Endothelial cell of umbilical vein (primary cell): Measurements from ENCODE around the gene RCAN3. TPM values are rescaled to one million over a fixed set of nuclear protein-coding genes. Genes with fewer than 3 reads are reported as not detected.

Source experiments
- BruUV-seq: library from RNA; stranded (reverse); fragments of 400-500 nt; replicated peaks from 2 replicates; lab custom pipeline; 2021; lab: Mats Ljungman, UMichigan
- CTCF ChIA-PET: fragments of 300-600, 350-600 bp; sonication (Branson Sonifier 250); formaldehyde crosslinking; loops from one replicate; lab custom pipeline; 2021; ENCODE audit warnings: antibody characterized with exemption, inconsistent platforms; lab: Charles Lee
- POLR2A ChIA-PET: fragments of 300-600, 350-600 bp; sonication (Branson Sonifier 250); formaldehyde crosslinking; loops from one replicate; lab custom pipeline; 2021; ENCODE audit warnings: antibody characterized with exemption, inconsistent platforms; lab: Charles Lee
- DNase-seq: peaks from one replicate; pipeline ENCODE4 v3.0.0-alpha.2; 2011; ENCODE audit warnings: low read depth, low spot score
- FAIRE-seq: peaks from 2 replicates; lab custom pipeline; 2011; peaks lifted over from hg19 to GRCh38; lab: Jason Lieb, UNC
- H2AFZ ChIP-seq: 2 replicates; pipeline ENCODE4 v1.6.0; 2012; ENCODE audit warnings: low read depth, low read length, control low read depth, inconsistent platforms
- H3K27ac ChIP-seq: 2 replicates; pipeline ENCODE4 v1.5.1; 2011; ENCODE audit warnings: low read depth, mild to moderate bottlenecking, control low read depth, low read length, moderate library complexity; ENCODE audit not compliant: insufficient read depth
- H3K27me3 ChIP-seq, 2 experiments: 2 replicates each; pipeline versions ENCODE4 v1.6.0 to v1.6.1; 2011; ENCODE audit warnings: low read length in 2 of 2, mixed read lengths in 1 of 2; ENCODE audit not compliant: control insufficient read depth in 2 of 2, insufficient read depth in 2 of 2
- H3K36me3 ChIP-seq, 2 experiments: 2 replicates in 1 of 2; 3 replicates in 1 of 2; pipeline ENCODE4 v1.5.1; 2011; ENCODE audit warnings: low read length in 2 of 2, mild to moderate bottlenecking in 1 of 2, moderate library complexity in 1 of 2; ENCODE audit not compliant: control insufficient read depth in 2 of 2, insufficient read depth in 2 of 2; ENCODE audit errors: extremely low read depth in 1 of 2
- H3K4me1 ChIP-seq: 3 replicates; pipeline ENCODE4 v1.5.1; 2011; ENCODE audit warnings: mild to moderate bottlenecking, low read length; ENCODE audit not compliant: control insufficient read depth, insufficient read depth; ENCODE audit errors: extremely low read depth
- H3K4me2 ChIP-seq: 2 replicates; pipeline ENCODE4 v1.6.1; 2011; ENCODE audit warnings: low read length, control low read depth, mixed read lengths; ENCODE audit not compliant: insufficient read depth
- H3K4me3 ChIP-seq, 3 experiments: fragments of 200-600 bp in 1 of 3; sonication (generic), shearing (Covaris generic) in 1 of 3; replicated peaks in 1 of 3; 2 replicates each; pipeline ENCODE4 v1.5.1; 2011 to 2016; ENCODE audit warnings: control low read depth in 3 of 3, low read length in 3 of 3, mild to moderate bottlenecking in 2 of 3, inconsistent platforms in 1 of 3, low read depth in 1 of 3, moderate library complexity in 1 of 3; ENCODE audit not compliant: insufficient read depth in 1 of 3
- H3K79me2 ChIP-seq: 2 replicates; pipeline ENCODE4 v1.6.0; 2012; ENCODE audit warnings: low read length, inconsistent platforms; ENCODE audit not compliant: control insufficient read depth, insufficient read depth
- H3K9ac ChIP-seq: replicated peaks from 2 replicates; pipeline ENCODE3; 2011; ENCODE audit warnings: low read length, control low read depth; ENCODE audit not compliant: insufficient read depth; ENCODE audit errors: extremely low read depth
- H3K9me1 ChIP-seq: replicated peaks from 3 replicates; pipeline ENCODE4 v1.6.0; 2011; ENCODE audit warnings: mild to moderate bottlenecking, low read length; ENCODE audit not compliant: control insufficient read depth, insufficient read depth; ENCODE audit errors: extremely low read depth
- H3K9me3 ChIP-seq: replicated peaks from 2 replicates; pipeline ENCODE4 v1.5.1; 2012; ENCODE audit warnings: low read length, inconsistent platforms; ENCODE audit not compliant: control insufficient read depth, insufficient read depth
- H4K20me1 ChIP-seq: replicated peaks from 2 replicates; pipeline ENCODE3; 2011; ENCODE audit warnings: mild to moderate bottlenecking, low read length; ENCODE audit not compliant: control insufficient read depth, insufficient read depth; ENCODE audit errors: extremely low read depth
- CTCF ChIP-seq, 2 donors: IDR thresholded peaks; 1 replicate in 1 of 2; 2 replicates in 1 of 2; pipeline ENCODE4 v1.5.1; 2011; ENCODE audit warnings: low read length in 2 of 2, mild to moderate bottlenecking in 2 of 2, moderate library complexity in 2 of 2, control low read depth in 1 of 2, inconsistent platforms in 1 of 2, low read depth in 1 of 2; ENCODE audit not compliant: insufficient read depth in 1 of 2; ENCODE audit errors: extremely low read depth in 1 of 2
- EZH2 ChIP-seq: IDR thresholded peaks from 2 replicates; pipeline ENCODE4 v1.6.1; 2012; ENCODE audit warnings: borderline replicate concordance, low read depth, mild to moderate bottlenecking, moderate library complexity, low read length, inconsistent platforms; ENCODE audit not compliant: severe bottlenecking
- FOS ChIP-seq: IDR thresholded peaks from 2 replicates; pipeline ENCODE4 v1.6.1; 2011; ENCODE audit warnings: mild to moderate bottlenecking, low read length, moderate library complexity, borderline replicate concordance; ENCODE audit not compliant: insufficient read depth
- GATA2 ChIP-seq: IDR thresholded peaks from 2 replicates; pipeline ENCODE4 v1.7.0; 2011; ENCODE audit warnings: low read depth, mild to moderate bottlenecking, moderate library complexity, mixed read lengths, low read length; ENCODE audit not compliant: insufficient read length, insufficient read depth
- JUN ChIP-seq: IDR thresholded peaks from 2 replicates; pipeline ENCODE4 v1.6.1; 2011; ENCODE audit warnings: borderline replicate concordance, low read depth; ENCODE audit not compliant: insufficient read length, insufficient read depth
- MAX ChIP-seq: IDR thresholded peaks from 2 replicates; pipeline ENCODE4 v1.6.1; 2011; ENCODE audit not compliant: insufficient read depth, insufficient read length
- MYC ChIP-seq: IDR thresholded peaks from one replicate; pipeline ENCODE4 v1.6.1; 2011; ENCODE audit warnings: mild to moderate bottlenecking, low read depth, low read length
- POLR2A ChIP-seq: IDR thresholded peaks from 2 replicates; pipeline ENCODE4 v1.6.1; 2012; ENCODE audit warnings: low read depth, mild to moderate bottlenecking, control low read depth, low read length
- POLR2AphosphoS5 ChIP-seq: IDR thresholded peaks from 2 replicates; pipeline ENCODE4 v1.6.1; 2012; ENCODE audit warnings: low read depth, mild to moderate bottlenecking, control low read depth, low read length, moderate library complexity; ENCODE audit not compliant: insufficient read depth
- dilution Hi-C: fragments of 300-500 bp; cut with MboI; formaldehyde crosslinking; loops from one replicate; pipeline ENCODE4 v1.15.0; 2019; ENCODE audit warnings: low sequenced_read_pairs; ENCODE audit not compliant: extremely low pct_ligation_motif_present
- intact Hi-C: fragments of 100-400 bp; cut with micrococcal nuclease; formaldehyde crosslinking; loops from one replicate; pipeline ENCODE4 v1.10.0; 2022
- polyA plus RNA-seq, 4 experiments: library from polyadenylated mRNA; depleted of rRNA in 3 of 4; stranded (reverse) in 3 of 4; unstranded in 1 of 4; fragments of >200 nt; gene quantifications; 2 replicates each; pipeline versions ENCODE4 v1.2.1 to v1.2.3, GENCODE V29; 2011 to 2012; ENCODE audit warnings: missing spikeins in 1 of 4
- total RNA-seq: library from RNA; stranded (reverse); gene quantifications from 2 replicates; pipeline ENCODE4 v1.2.3, GENCODE V29; 2021

The RCAN3 gene
- total and polyA plus RNA-seq, 2 donors (not counting 3 experiments of a cell fraction or from before 2014, with no cell fraction given) = 0.99 to 5.1 TPM

- BruUV-seq = no TSS peak
- H3K4me1 ChIP-seq = no peaks in the 10 kb centered on the region
- no peak overlapping the region for H2AFZ ChIP-seq
- DNase-seq (no peak), FAIRE-seq (no peak)
- H3K4me3 ChIP-seq = no peak overlapping the region
- dilution Hi-C loops (no loop called here), intact Hi-C loops (no loop called here)
- H3K9me1 ChIP-seq = no peaks in the 10 kb centered on the region
- ChIA-PET CTCF (interaction anchor here (1.0 to 1.8 kb wide), 4 partner anchors 8 to 277 kb away, joined by 4 to 5 read pairs (median 4); no protein-coding TSS in a partner anchor), POLR2A (interaction anchor here (0.7 kb wide), 1 partner anchor 11 kb away, joined by 6 read pairs; no protein-coding TSS in a partner anchor)
- H3K27me3 ChIP-seq = no peaks in the 10 kb centered on the region
- H3K79me2 ChIP-seq = no peaks in the 10 kb centered on the region
- H3K4me2 ChIP-seq = no peak overlapping the region
- no peak overlapping the region for H3K27ac ChIP-seq
- no peak overlapping the region for H3K9ac ChIP-seq
- H3K36me3 ChIP-seq = no peaks in the 10 kb centered on the region
- no peaks in the 10 kb centered on the region for H3K9me3 ChIP-seq
- H4K20me1 ChIP-seq = no peaks in the 10 kb centered on the region
- no peak for TF ChIP-seq MYC
- TF ChIP-seq GATA2 = no peak
- TF ChIP-seq EZH2 = no peak
- TF ChIP-seq FOS = no peak
- no peak for TF ChIP-seq POLR2AphosphoS5
- TF ChIP-seq JUN = no peak
- TF ChIP-seq CTCF (IDR thresholded peaks at IDR 0.05; ENCODE audit: extremely low read depth in 1 of 2, insufficient read depth in 1 of 2, low read depth in 1 of 2, low read length in 2 of 2) = no peak
- no peak for TF ChIP-seq POLR2A
- no peak for TF ChIP-seq MAX
Observed at GRCh38 chr1:24476571-24476970, 26.1 kb upstream of the RCAN3 start.
